Hepatocyte (in vitro differentiated cells): ENCODE data around the gene PDCL2. TPM values are rescaled to one million over a fixed set of nuclear protein-coding genes. Genes with fewer than 3 reads are reported as not detected.
"Not testable (repeated sequence)": the region's sequence is repeated elsewhere in the genome, so short reads cannot be mapped to it uniquely, and the experiment has no call there.

Experiments used
- DNase-seq: peaks from one replicate; pipeline ENCODE4 v3.0.0-alpha.2; 2016; ENCODE audit warnings: low spot score
- H2AFZ ChIP-seq: fragments of 200-600 bp; sonication (generic); 2 replicates; pipeline ENCODE4 v1.6.0; 2016; ENCODE audit warnings: antibody characterized with exemption, mild to moderate bottlenecking
- H3K27ac ChIP-seq: fragments of 200-600 bp; sonication (generic); 2 replicates; pipeline ENCODE4 v1.5.1; 2016; ENCODE audit warnings: mild to moderate bottlenecking
- H3K27me3 ChIP-seq: fragments of 200-600 bp; sonication (generic); 2 replicates; pipeline ENCODE4 v1.6.1; 2016
- H3K36me3 ChIP-seq: fragments of 200-600 bp; sonication (generic); replicated peaks from 2 replicates; pipeline ENCODE4 v1.5.1; 2016; ENCODE audit warnings: low read depth; ENCODE audit not compliant: insufficient read depth
- H3K4me1 ChIP-seq: fragments of 200-600 bp; sonication (generic); 2 replicates; pipeline ENCODE4 v1.5.1; 2016; ENCODE audit warnings: mild to moderate bottlenecking, moderate library complexity; ENCODE audit not compliant: insufficient read depth
- H3K4me2 ChIP-seq: fragments of 200-600 bp; sonication (generic); 2 replicates; pipeline ENCODE4 v1.6.0; 2016
- H3K4me3 ChIP-seq: fragments of 200-600 bp; sonication (generic); 2 replicates; pipeline ENCODE4 v1.5.1; 2016; ENCODE audit warnings: mild to moderate bottlenecking
- H3K79me2 ChIP-seq: fragments of 200-600 bp; sonication (generic); 2 replicates; pipeline ENCODE4 v1.6.0; 2017; ENCODE audit warnings: mild to moderate bottlenecking
- H3K9me2 ChIP-seq: fragments of 200-600 bp; sonication (generic); replicated peaks from 2 replicates; pipeline ENCODE4 v1.6.0; 2017; ENCODE audit warnings: mild to moderate bottlenecking; ENCODE audit not compliant: insufficient read depth
- H3K9me3 ChIP-seq: fragments of 200-600 bp; sonication (generic); 2 replicates; pipeline ENCODE4 v1.5.1; 2016; ENCODE audit warnings: low read depth, mild to moderate bottlenecking
- H4K20me1 ChIP-seq: fragments of 200-600 bp; sonication (generic); 2 replicates; pipeline ENCODE4 v1.6.0; 2016; ENCODE audit warnings: mild to moderate bottlenecking; ENCODE audit not compliant: insufficient read depth, poor library complexity, severe bottlenecking
- EZH2 ChIP-seq: fragments of 200-600 bp; sonication (generic); IDR thresholded peaks from 2 replicates; pipeline ENCODE4 v1.6.1; 2016; ENCODE audit warnings: antibody characterized with exemption, mild to moderate bottlenecking, borderline replicate concordance
- EZH2phosphoT487 ChIP-seq: fragments of 200-600 bp; sonication (generic); IDR thresholded peaks from one replicate; pipeline ENCODE4 v1.6.1; 2018; ENCODE audit warnings: antibody characterized with exemption, mild to moderate bottlenecking, low read depth, moderate library complexity; ENCODE audit not compliant: unreplicated experiment, severe bottlenecking
- WGBS: methylation state at CpG from one replicate; pipeline ENCODE4 v1.1.6; 2016; ENCODE audit warnings: low lambda C conversion rate; ENCODE audit errors: missing lambda C conversion rate; 5-methylcytosine and 5-hydroxymethylcytosine counted together
- polyA plus RNA-seq: library from polyadenylated mRNA; unstranded; fragments of >200 nt; fragmentation: Nextera tagmentation; extraction: Ambion mirVana; gene quantifications from 2 replicates; pipeline ENCODE4 v1.2.1, GENCODE V29; 2016
- total RNA-seq: library from RNA; depleted of rRNA; stranded (reverse); fragments of >200 nt; gene quantifications from 2 replicates; pipeline ENCODE4 v1.2.3, GENCODE V29; 2014
- TF ChIP-seq, protein P1 (sequence below): fragments of 200-600 bp; sonication (generic); IDR thresholded peaks from 2 replicates; pipeline ENCODE4 v1.5.1; 2016; ENCODE audit warnings: antibody characterized with exemption, mild to moderate bottlenecking; ENCODE audit not compliant: poor library complexity

The PDCL2 gene
- total and polyA plus RNA-seq, 2 experiments from 2014 or later = not detected

DNA sequence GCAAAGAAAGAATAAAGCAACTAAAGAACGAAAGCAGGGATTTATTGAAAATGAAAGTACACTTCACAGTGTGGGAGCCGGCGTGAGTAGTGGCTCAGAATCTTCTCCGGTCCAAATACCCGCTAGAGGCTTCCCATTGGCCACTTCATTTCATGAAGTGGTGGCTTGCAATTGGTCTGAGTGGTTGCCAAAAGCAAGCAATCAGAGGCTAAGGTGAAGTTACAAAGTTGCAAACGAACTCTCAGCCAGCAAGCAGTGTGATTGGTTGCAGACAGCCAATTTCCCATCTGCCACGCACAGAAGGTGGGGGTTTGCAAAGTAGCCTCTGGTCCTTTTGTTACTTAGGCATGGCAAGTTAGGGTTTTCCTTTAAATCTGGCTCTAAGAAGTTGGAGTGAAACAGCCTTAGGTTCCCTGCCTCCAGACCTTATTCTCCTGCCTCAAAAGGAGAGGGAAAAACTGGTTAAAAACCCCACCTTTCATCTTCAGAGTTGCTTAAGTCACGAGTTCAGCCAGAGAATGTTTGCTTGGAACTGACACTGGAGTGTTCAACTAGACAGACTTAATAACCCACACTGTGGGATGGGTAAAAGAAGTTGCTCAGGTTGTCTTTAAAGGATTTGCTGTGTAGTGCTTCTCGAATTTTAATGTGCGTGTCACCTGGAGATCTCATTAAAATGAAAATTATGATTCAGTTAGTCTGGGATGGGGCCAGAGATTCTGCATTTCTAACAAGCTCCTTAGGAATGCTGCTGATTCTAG, 38.4 kb downstream of the PDCL2 start:
- H2AFZ ChIP-seq = no peak overlapping the region
- no peak overlapping the region for H3K27ac ChIP-seq
- no peaks in the 10 kb centered on the region for H3K9me3 ChIP-seq
- H3K4me1 ChIP-seq = peaks cover under 1% of the 10 kb centered on the region
- H3K9me2 ChIP-seq = no peaks in the 10 kb centered on the region
- H3K27me3 ChIP-seq = no peaks in the 10 kb centered on the region
- TF ChIP-seq EZH2 = no peak
- TF ChIP-seq, protein P1, sequence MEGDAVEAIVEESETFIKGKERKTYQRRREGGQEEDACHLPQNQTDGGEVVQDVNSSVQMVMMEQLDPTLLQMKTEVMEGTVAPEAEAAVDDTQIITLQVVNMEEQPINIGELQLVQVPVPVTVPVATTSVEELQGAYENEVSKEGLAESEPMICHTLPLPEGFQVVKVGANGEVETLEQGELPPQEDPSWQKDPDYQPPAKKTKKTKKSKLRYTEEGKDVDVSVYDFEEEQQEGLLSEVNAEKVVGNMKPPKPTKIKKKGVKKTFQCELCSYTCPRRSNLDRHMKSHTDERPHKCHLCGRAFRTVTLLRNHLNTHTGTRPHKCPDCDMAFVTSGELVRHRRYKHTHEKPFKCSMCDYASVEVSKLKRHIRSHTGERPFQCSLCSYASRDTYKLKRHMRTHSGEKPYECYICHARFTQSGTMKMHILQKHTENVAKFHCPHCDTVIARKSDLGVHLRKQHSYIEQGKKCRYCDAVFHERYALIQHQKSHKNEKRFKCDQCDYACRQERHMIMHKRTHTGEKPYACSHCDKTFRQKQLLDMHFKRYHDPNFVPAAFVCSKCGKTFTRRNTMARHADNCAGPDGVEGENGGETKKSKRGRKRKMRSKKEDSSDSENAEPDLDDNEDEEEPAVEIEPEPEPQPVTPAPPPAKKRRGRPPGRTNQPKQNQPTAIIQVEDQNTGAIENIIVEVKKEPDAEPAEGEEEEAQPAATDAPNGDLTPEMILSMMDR = no peak
- no peak for TF ChIP-seq EZH2phosphoT487
- no peak overlapping the region for H3K4me3 ChIP-seq
- no peak for DNase-seq
- no peaks in the 10 kb centered on the region for H3K79me2 ChIP-seq
- H4K20me1 ChIP-seq = no peaks in the 10 kb centered on the region
- WGBS = 79% methylated on average over 10 of the region's 10 CpGs
- no peak overlapping the region for H3K4me2 ChIP-seq
- no peaks in the 10 kb centered on the region for H3K36me3 ChIP-seq

DNA sequence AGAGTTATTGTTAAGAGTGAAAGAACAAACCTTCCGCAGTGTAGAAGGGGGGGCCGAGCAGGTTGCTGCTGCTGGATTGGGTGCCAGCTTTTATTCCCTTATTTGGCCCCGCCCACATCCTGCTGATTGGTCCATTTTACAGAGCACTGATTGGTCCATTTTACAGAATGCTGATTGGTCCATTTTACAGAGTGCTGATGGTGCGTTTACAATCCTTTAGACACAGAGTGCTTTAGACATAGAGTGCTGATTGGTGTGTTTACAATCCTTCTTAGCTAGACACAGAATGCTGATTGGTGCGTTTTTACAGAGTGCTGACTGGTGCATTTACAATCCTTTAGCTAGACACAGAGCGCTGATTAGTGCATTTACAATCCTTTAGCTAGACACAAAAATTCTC, 40.1 kb downstream of the PDCL2 start:
- not testable (repeated sequence) for H2AFZ ChIP-seq, DNase-seq, H3K4me2 ChIP-seq, H3K4me3 ChIP-seq, H3K9me2 ChIP-seq, H4K20me1 ChIP-seq, H3K27me3 ChIP-seq, H3K36me3 ChIP-seq, H3K9me3 ChIP-seq, H3K79me2 ChIP-seq, H3K27ac ChIP-seq
- 91% methylated on average over 6 of the region's 6 CpGs for WGBS
- peaks cover 11% of the 10 kb centered on the region for H3K4me1 ChIP-seq

DNA sequence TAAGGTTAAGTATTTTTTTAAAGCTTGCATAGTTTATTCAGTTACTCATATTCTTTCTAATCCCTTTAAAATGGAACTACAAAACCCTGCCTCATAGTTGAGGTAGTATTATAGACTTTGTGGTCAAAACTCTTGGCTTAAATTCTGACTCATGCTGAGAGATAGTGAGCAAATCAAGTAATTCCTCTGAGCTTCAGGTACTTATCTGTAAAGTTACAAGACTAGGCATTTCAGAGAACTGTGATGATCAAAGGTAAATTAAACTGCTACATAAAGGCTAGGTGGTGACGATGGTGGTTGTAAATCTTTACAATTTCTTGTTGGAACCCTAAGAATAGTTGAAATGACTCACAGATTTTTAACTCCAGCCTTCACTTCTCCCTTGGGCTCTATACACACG, 42.2 kb downstream of the PDCL2 start:
- no peaks in the 10 kb centered on the region for H3K36me3 ChIP-seq
- H3K79me2 ChIP-seq = peaks cover 4% of the 10 kb centered on the region
- H3K27ac ChIP-seq = no peak overlapping the region
- no peaks in the 10 kb centered on the region for H4K20me1 ChIP-seq
- H3K4me1 ChIP-seq = peaks cover 12% of the 10 kb centered on the region
- DNase-seq = peak; percentile 51
- H3K27me3 ChIP-seq = no peaks in the 10 kb centered on the region
- no peak for TF ChIP-seq EZH2
- TF ChIP-seq EZH2phosphoT487 = no peak
- TF ChIP-seq, protein P1 = no peak
- WGBS = 41% methylated on average over 2 of the region's 2 CpGs
- H3K4me2 ChIP-seq = no peak overlapping the region
- no peak overlapping the region for H3K4me3 ChIP-seq
- H3K9me3 ChIP-seq = no peaks in the 10 kb centered on the region
- no peaks in the 10 kb centered on the region for H3K9me2 ChIP-seq
- H2AFZ ChIP-seq = no peak overlapping the region

DNA sequence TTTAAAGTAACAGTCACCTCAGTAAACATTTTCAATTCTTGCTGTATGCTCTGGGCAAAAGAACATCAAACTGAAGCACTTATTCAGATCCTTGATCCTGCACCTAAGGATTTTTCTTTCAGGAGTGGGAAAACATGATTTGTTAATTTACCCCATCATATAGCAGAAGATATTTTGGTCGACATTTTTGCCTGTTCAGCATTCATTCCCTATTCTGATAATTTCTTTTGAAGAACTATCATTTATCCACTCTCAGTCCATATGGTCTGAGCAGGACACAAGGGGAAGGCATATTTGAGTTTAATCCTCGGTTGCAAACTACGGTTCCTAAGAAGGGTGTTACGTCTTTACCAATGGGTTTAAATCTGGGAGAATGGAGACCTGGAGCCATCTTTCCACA, 44.1 kb downstream of the PDCL2 start:
- Histone ChIP-seq H3K9me2 (no peaks in the 10 kb centered on the region), H3K4me2 (peak overlapping the region; percentile 87), H3K79me2 (peaks cover 24% of the 10 kb centered on the region), H3K9me3 (no peaks in the 10 kb centered on the region), H3K4me1 (peaks cover 31% of the 10 kb centered on the region), H4K20me1 (peaks cover 8% of the 10 kb centered on the region), H3K4me3 (peak overlapping the region; percentile 70), H2AFZ (peak overlapping the region; percentile 90), H3K27me3 (no peaks in the 10 kb centered on the region), H3K36me3 (no peaks in the 10 kb centered on the region), H3K27ac (peak overlapping the region; percentile 96)
- WGBS = 59% methylated on average over 4 of the region's 4 CpGs
- no peak for DNase-seq
- TF ChIP-seq, protein P1 = no peak
- TF ChIP-seq EZH2 (no peak), EZH2phosphoT487 (no peak)
